ENCODE measurements around the gene TTC27. TPM values are rescaled to one million over a fixed set of nuclear protein-coding genes. Genes with fewer than 3 reads are reported as not detected.

The TTC27 gene
- total and polyA plus RNA-seq, 2 experiments from 2014 or later, result 8.7 to 10.2 TPM

DNA sequence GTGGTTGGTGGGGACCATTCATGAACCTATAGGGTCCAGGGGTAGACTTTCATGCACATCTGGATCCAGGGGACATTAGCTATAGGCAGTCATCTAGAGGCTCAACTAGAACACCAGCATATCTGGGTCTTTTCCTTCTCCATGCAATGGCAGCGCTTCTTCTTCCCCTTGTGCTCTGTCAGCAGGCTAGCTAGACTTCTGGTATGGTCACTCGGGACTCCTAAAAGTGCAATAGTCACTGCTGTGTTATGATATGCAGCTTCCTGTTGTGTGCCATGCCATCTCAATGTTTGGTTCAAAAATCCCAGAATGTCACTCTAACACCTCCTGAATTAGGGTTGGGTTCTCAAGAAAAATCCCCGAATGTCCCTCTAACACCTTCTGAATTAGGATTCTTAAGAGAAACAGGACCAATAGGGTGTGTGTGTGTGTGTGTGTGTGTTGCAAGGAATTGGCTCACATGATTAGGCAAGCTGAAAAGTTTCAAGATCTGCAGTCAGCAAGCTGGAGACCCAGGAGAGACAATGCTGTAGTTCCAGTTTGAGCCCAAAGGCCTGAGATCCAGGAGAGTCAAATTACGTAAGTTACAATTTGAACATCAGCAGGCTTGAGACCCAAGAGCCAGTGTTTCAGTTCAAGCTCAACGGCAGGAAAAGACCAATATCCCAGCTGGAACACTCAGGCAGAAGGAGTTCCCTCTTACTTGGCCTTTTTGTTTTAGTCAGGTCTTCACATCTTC lies 221.8 kb downstream of the TTC27 start:
- H3K27me3 ChIP-seq, result no peaks in the 10 kb centered on the region
- TF ChIP-seq CTCF (IDR thresholded peaks at IDR 0.05; ENCODE audit: low read depth, low read length), result no peak
- no peaks in the 10 kb centered on the region for H3K36me3 ChIP-seq
- H3K27ac ChIP-seq, result no peak overlapping the region
- no peaks in the 10 kb centered on the region for H3K4me1 ChIP-seq (ENCODE audit: low read depth)
- H3K4me3 ChIP-seq, result no peak overlapping the region
- no peaks in the 10 kb centered on the region for H3K9me3 ChIP-seq (ENCODE audit: low read depth)
- peak in 1 of 2 donors; percentile 18 for DNase-seq (ENCODE audit: low read depth in 1 of 2, low spot score in 1 of 2)

DNA sequence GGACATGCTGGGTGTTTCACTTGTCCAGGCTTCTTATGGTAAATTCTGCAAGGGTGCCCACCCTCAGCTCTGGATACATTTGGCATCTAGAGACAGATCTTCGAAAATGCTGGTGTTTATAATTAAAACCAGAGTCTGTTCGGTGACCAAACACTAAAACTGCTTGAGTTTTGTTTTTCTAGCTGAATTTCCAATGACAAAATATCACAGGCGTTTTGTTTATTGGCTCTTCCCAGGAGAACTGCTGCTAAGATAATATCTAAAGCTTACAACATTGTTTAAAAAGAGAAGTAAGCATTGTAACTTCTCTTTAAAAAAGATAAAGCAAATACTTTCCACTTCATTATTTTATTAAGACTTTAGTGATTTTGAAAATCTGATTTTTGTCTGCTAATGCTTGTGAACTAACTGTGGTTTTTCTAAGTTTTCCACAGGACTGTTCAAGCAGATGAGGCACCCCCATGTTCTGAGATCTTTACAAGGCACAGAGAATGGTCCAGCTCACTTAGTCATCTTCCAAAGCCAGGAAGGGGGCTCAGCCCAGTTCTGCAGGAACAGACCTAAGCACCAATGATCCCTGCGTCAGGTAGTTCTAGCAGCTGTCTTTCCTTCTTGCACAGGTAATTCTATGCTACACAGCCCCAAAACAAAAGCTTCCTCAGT lies 224.1 kb downstream of the TTC27 start:
- H3K27ac ChIP-seq, result no peak overlapping the region
- no peaks in the 10 kb centered on the region for H3K27me3 ChIP-seq
- H3K4me3 ChIP-seq, result no peak overlapping the region
- H3K36me3 ChIP-seq, result no peaks in the 10 kb centered on the region
- no peak for TF ChIP-seq CTCF (IDR thresholded peaks at IDR 0.05; ENCODE audit: low read depth, low read length)
- no peak for DNase-seq (ENCODE audit: low read depth in 1 of 2, low spot score in 1 of 2)
- no peaks in the 10 kb centered on the region for H3K4me1 ChIP-seq (ENCODE audit: low read depth)
- no peaks in the 10 kb centered on the region for H3K9me3 ChIP-seq (ENCODE audit: low read depth)

DNA sequence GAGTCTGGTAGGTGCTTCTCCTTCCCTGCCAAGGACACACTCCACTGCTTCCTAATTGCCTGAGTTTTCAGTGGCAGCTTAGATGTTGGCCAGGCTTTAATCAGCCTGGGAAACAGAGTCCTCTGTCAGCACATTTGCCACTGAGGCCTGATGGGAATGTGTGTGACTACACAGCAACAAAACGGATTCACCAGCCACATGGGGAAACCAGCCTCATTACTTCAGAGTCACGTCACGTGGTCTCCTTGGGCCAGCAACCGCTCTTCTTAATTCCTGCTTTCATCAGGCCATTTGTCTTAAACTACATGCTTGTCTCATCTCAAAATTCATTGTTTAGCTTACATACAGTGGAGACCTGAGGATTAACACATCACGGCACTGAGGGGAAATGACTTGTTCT lies 225.0 kb downstream of the TTC27 start:
- TF ChIP-seq CTCF (IDR thresholded peaks at IDR 0.05; ENCODE audit: low read depth, low read length), result no peak
- no peaks in the 10 kb centered on the region for H3K27me3 ChIP-seq
- H3K4me3 ChIP-seq, result no peak overlapping the region
- no peaks in the 10 kb centered on the region for H3K9me3 ChIP-seq (ENCODE audit: low read depth)
- H3K36me3 ChIP-seq, result no peaks in the 10 kb centered on the region
- no peaks in the 10 kb centered on the region for H3K4me1 ChIP-seq (ENCODE audit: low read depth)
- no peak overlapping the region for H3K27ac ChIP-seq
- DNase-seq (ENCODE audit: low read depth in 1 of 2, low spot score in 1 of 2), result no peak

GRCh38 chr2:32856891-32857290 lies 229.0 kb downstream of the TTC27 start:
- no peak for TF ChIP-seq CTCF (IDR thresholded peaks at IDR 0.05; ENCODE audit: low read depth, low read length)
- H3K9me3 ChIP-seq (ENCODE audit: low read depth), result no peaks in the 10 kb centered on the region

DNA sequence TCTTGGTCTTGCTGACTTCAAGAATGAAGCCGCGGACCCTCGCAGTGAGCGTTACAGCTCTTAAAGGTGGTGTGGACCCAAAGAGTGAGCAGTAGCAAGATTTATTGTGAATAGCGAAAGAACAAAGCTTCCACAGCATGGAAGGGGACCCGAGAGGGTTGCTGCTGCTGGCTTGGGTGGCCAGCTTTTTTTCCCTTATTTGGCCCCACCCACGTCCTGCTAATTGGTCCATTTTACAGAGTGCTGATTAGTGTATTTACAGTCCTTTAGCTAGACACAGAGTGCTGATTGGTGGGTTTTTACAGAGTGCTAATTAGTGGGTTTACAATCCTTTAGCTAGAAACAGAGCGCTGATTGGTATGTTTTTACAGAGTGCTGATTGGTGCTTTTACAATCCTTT lies 230.9 kb downstream of the TTC27 start:
- no peak overlapping the region for H3K4me3 ChIP-seq
- no peaks in the 10 kb centered on the region for H3K36me3 ChIP-seq
- H3K27me3 ChIP-seq, result no peaks in the 10 kb centered on the region
- no peak for TF ChIP-seq CTCF (IDR thresholded peaks at IDR 0.05; ENCODE audit: low read depth, low read length)
- H3K9me3 ChIP-seq (ENCODE audit: low read depth), result no peaks in the 10 kb centered on the region
- no peaks in the 10 kb centered on the region for H3K4me1 ChIP-seq (ENCODE audit: low read depth)
- DNase-seq (ENCODE audit: low read depth in 1 of 2, low spot score in 1 of 2), result no peak
- H3K27ac ChIP-seq, result no peak overlapping the region

More at GRCh38 chr2:32856891-32857290, 229.0 kb downstream of the TTC27 start:
- Histone ChIP-seq H3K4me1 (ENCODE audit: low read depth) (no peaks in the 10 kb centered on the region), H3K36me3 (no peaks in the 10 kb centered on the region), H3K27me3 (no peaks in the 10 kb centered on the region), H3K4me3 (no peak overlapping the region), H3K27ac (no peak overlapping the region)
- DNase-seq (ENCODE audit: low read depth in 1 of 2, low spot score in 1 of 2), result no peak
